Activated CD4-positive, alpha-beta T cell treated with anti-CD3 and anti-CD28 coated beads for 48 hours (primary cell): Measurements from ENCODE around the gene BLM.
"Not testable (repeated sequence)": the region's sequence is repeated elsewhere in the genome, so short reads cannot be mapped to it uniquely, and the experiment has no call there.

Experiments
- DNase-seq: peaks from one replicate; pipeline ENCODE4 v3.0.0-alpha.2; 2020

BLM gene

GRCh38 chr15:90716976-90717821, at the start of gene BLM:
Gene BLM, plus strand, starts transcription at chr15:90717346. Its CDS starts 30,047 bp downstream, at chr15:90747393.
- DNase-seq, result peak; percentile 95

- DNase-seq, result not testable (repeated sequence)
Measured at GRCh38 chr15:90667755-90668345, 49.3 kb upstream of the BLM start.

- not testable (repeated sequence) for DNase-seq
Measured at GRCh38 chr15:90670631-90671030, 46.5 kb upstream of the BLM start.

GRCh38 chr15:90671216-90671615, 45.9 kb upstream of the BLM start:
- DNase-seq, result no peak

- not testable (repeated sequence) for DNase-seq
Measured at GRCh38 chr15:90673357-90673756, 43.8 kb upstream of the BLM start.

- no peak for DNase-seq
Measured at GRCh38 chr15:90674476-90674875, 42.7 kb upstream of the BLM start.

GRCh38 chr15:90675464-90675863, 41.7 kb upstream of the BLM start:
- DNase-seq, result no peak

GRCh38 chr15:90677807-90678790, 39.0 kb upstream of the BLM start:
- DNase-seq, result no peak

- no peak for DNase-seq
Measured at GRCh38 chr15:90679959-90680358, 37.2 kb upstream of the BLM start.

GRCh38 chr15:90680371-90680935, 36.7 kb upstream of the BLM start:
- DNase-seq, result no peak

GRCh38 chr15:90681056-90681455, 36.1 kb upstream of the BLM start:
- DNase-seq, result no peak

GRCh38 chr15:90681480-90681879, 35.7 kb upstream of the BLM start:
- no peak for DNase-seq

- DNase-seq, result no peak
Measured at GRCh38 chr15:90683371-90683770, 33.8 kb upstream of the BLM start.

GRCh38 chr15:90683876-90684275, 33.3 kb upstream of the BLM start:
- DNase-seq, result no peak

GRCh38 chr15:90684281-90684680, 32.9 kb upstream of the BLM start:
- no peak for DNase-seq

GRCh38 chr15:90685591-90686434, 31.3 kb upstream of the BLM start:
- no peak for DNase-seq

- peak; percentile 33 for DNase-seq
Measured at GRCh38 chr15:90686435-90687218, 30.5 kb upstream of the BLM start.

GRCh38 chr15:90689326-90689961, 27.7 kb upstream of the BLM start:
- not testable (repeated sequence) for DNase-seq

GRCh38 chr15:90690585-90690984, 26.6 kb upstream of the BLM start:
- DNase-seq, result no peak

GRCh38 chr15:90691369-90691768, 25.8 kb upstream of the BLM start:
- DNase-seq, result no peak
